ENCODE data around the gene MCAT. TPM values are rescaled to one million over a fixed set of nuclear protein-coding genes. Genes with fewer than 3 reads are reported as not detected.

Gene MCAT
- total and polyA plus RNA-seq, 10 donors: 7.6 to 25.3 (median 11.4) TPM

DNA sequence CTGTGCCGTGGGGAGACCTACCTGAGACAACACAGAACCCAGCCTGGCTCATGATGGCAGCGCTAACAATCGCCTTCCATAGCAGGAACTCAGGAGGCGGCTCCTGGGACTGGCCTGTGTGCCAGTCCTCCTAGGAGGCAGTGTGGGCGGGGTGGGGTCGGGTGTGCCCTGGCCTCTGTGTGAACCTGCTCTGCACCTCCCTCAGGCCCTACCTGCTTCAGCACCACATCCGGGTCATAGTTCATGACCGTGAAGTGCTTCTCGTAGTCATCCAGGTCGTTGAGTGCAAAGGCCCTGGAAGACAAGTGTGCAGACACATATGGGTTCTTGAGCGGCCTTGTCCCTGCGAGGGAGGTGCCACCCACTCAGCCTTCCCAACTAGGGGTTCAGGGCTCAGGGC is 28.4 kb upstream of the MCAT start:
- 84 to 88% (median 86%) methylated on average over 9 to 12 of the region's 12 CpGs for WGBS, 5 donors
- Histone ChIP-seq H3K4me3 (no peak overlapping the region), H3K36me3 (peaks cover 0 to 98% (median 70%) of the 10 kb centered on the region in 6 donors), H3K27ac (no peak overlapping the region), H3K4me1 (peaks cover 0 to 12% (median 3%) of the 10 kb centered on the region in 6 donors), H3K27me3 (replicated peaks in 1 of 7) (no peaks in the 10 kb centered on the region), H3K9me3 (no peaks in the 10 kb centered on the region)
- TF ChIP-seq POLR2A (IDR thresholded peaks at IDR 0.05): no peak
- no peak for TF ChIP-seq POLR2AphosphoS5 (IDR thresholded peaks at IDR 0.05)
- TF ChIP-seq, protein P1, sequence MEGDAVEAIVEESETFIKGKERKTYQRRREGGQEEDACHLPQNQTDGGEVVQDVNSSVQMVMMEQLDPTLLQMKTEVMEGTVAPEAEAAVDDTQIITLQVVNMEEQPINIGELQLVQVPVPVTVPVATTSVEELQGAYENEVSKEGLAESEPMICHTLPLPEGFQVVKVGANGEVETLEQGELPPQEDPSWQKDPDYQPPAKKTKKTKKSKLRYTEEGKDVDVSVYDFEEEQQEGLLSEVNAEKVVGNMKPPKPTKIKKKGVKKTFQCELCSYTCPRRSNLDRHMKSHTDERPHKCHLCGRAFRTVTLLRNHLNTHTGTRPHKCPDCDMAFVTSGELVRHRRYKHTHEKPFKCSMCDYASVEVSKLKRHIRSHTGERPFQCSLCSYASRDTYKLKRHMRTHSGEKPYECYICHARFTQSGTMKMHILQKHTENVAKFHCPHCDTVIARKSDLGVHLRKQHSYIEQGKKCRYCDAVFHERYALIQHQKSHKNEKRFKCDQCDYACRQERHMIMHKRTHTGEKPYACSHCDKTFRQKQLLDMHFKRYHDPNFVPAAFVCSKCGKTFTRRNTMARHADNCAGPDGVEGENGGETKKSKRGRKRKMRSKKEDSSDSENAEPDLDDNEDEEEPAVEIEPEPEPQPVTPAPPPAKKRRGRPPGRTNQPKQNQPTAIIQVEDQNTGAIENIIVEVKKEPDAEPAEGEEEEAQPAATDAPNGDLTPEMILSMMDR (IDR thresholded peaks at IDR 0.05 in 8 of 11, conservative IDR thresholded peaks at IDR 0.05 in 3 of 11): no peak
- peak; percentile 42 for DNase-seq
- intact Hi-C loops (cut with DNase I; ENCODE audit: low total_unique reads): no loop called here

DNA sequence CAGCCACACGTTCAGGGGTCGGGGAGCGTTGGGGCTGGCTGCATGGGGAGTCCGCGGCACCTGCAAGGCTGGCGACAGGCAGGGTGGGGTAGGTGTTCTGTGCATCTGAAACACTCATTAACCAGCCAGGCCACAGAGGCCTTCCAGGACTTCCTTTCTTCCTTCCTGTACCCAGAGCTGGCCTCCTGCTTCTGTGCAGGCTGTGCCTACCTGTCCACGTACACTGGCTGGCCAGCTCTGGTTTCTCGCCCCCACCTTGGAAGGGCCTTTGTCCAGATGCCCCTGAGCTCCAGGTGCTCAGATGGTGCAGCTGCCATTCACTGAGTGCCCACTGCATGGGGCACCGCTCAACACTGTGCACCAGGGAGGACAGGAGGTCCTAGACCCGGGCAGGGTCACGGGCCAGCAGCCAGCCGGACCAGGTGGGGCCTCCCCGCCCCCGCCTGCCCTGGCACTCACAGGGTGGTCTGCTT is 27.9 kb upstream of the MCAT start:
- Histone ChIP-seq H3K4me3 (no peak overlapping the region), H3K9me3 (no peaks in the 10 kb centered on the region), H3K36me3 (peaks cover 0 to 100% (median 70%) of the 10 kb centered on the region in 6 donors), H3K27me3 (replicated peaks in 1 of 7) (no peaks in the 10 kb centered on the region), H3K4me1 (peaks cover 0 to 12% (median 3%) of the 10 kb centered on the region in 6 donors), H3K27ac (no peak overlapping the region)
- TF ChIP-seq POLR2AphosphoS5 (IDR thresholded peaks at IDR 0.05) (no peak), POLR2A (IDR thresholded peaks at IDR 0.05) (no peak)
- TF ChIP-seq, protein P1 (IDR thresholded peaks at IDR 0.05 in 8 of 11, conservative IDR thresholded peaks at IDR 0.05 in 3 of 11): no peak
- WGBS, 5 donors: 59 to 69% (median 68%) methylated on average over 9 to 14 of the region's 14 CpGs
- peak; percentile 58 for DNase-seq
- intact Hi-C loops (cut with DNase I; ENCODE audit: low total_unique reads): no loop called here

DNA sequence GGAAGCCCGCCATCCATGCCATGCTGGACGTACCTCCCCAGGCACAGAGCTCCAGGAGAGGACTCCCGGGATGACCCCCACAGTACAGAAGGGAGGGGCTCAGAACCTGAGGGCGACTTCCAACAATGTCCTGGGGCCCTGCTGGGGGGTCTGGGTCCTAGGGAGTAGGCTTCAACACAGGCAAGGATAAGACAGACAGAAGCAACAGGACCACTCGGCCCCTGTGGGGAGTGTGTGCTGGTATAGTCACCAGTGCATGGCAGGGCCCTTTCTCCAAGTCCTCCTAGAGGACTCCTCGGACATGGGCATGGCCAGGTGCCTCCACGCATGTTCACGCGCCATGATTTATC is 26.9 kb upstream of the MCAT start:
- H3K4me1 ChIP-seq: peaks cover 0 to 16% (median 3%) of the 10 kb centered on the region in 6 donors
- H3K27ac ChIP-seq: no peak overlapping the region
- no peak for DNase-seq
- H3K36me3 ChIP-seq: peaks cover 0 to 95% (median 66%) of the 10 kb centered on the region in 6 donors
- no peaks in the 10 kb centered on the region for H3K9me3 ChIP-seq
- H3K27me3 ChIP-seq (replicated peaks in 1 of 7): no peaks in the 10 kb centered on the region
- TF ChIP-seq, protein P1 (IDR thresholded peaks at IDR 0.05 in 8 of 11, conservative IDR thresholded peaks at IDR 0.05 in 3 of 11): no peak
- no peak for TF ChIP-seq POLR2AphosphoS5 (IDR thresholded peaks at IDR 0.05)
- TF ChIP-seq POLR2A (IDR thresholded peaks at IDR 0.05): no peak
- H3K4me3 ChIP-seq: no peak overlapping the region
- 87 to 97% (median 95%) methylated on average over 6 to 9 of the region's 9 CpGs for WGBS, 5 donors
- intact Hi-C loops (cut with DNase I; ENCODE audit: low total_unique reads): no loop called here

DNA sequence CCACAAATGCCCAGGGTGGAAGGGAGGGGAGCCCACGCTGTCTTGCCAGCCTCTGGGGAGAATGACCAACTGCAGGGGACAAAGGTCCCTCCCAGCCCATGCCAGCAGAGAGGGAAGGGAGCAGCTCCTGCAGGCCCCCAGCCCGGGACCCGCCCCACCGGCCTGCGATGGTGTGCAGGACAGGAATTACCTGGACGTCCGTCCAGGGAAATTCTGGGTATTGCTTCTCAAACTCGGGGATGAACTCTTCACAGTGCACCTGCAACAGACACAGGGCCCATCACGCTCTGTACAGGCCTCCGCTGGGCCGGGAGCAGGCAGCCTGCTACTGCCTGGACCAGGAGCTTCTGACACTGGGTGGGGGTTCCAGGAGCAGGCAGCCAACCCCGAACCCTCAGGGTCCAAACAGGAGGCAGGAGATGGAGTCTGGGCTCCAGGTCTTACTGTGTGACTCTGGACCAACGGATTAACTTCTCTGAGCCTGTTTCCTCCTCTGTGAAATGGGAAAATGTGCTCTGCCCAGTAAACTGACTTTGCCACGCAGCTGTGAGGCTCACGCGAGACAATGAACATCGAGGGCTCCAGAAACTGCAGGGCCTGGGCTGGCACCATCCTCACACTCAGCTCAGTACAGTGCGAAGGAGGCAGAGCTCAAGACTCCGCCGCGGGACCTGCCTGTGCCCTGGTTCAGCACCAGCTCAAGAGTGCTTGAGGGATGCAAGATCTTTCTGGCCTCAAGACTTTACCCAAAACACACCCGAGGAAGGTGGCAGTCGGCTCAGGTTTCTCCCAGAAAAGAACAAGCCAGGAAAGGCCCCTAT is 26.3 kb upstream of the MCAT start:
- intact Hi-C loops (cut with DNase I; ENCODE audit: low total_unique reads): no loop called here
- Histone ChIP-seq H3K36me3 (peaks cover 0 to 89% (median 60%) of the 10 kb centered on the region in 6 donors), H3K27ac (no peak overlapping the region), H3K4me1 (peaks cover 0 to 22% (median 6%) of the 10 kb centered on the region in 6 donors), H3K27me3 (replicated peaks in 1 of 7) (no peaks in the 10 kb centered on the region), H3K9me3 (no peaks in the 10 kb centered on the region), H3K4me3 (no peak overlapping the region)
- 91 to 96% (median 94%) methylated on average over 19 to 23 of the region's 23 CpGs for WGBS, 5 donors
- no peak for DNase-seq
- peak in 1 of 3 donors; percentile 8 for TF ChIP-seq POLR2AphosphoS5 (IDR thresholded peaks at IDR 0.05)
- TF ChIP-seq, protein P1 (IDR thresholded peaks at IDR 0.05 in 8 of 11, conservative IDR thresholded peaks at IDR 0.05 in 3 of 11): no peak
